SJSA1 (cell line): ENCODE results near the gene HOXC10. TPM values are rescaled to one million over a fixed set of nuclear protein-coding genes. Genes with fewer than 3 reads are reported as not detected.

Source experiments
- DNase-seq, 2 experiments: peaks; one replicate each; pipeline ENCODE4 v3.0.0-alpha.2; 2015 to 2020; ENCODE audit warnings: low spot score in 2 of 2, low read depth in 1 of 2
- H3K27ac ChIP-seq: fragments of 250-450 bp; sonication (Bioruptor Pico); 2 replicates; pipeline ENCODE4 v1.5.1; 2020; ENCODE audit warnings: mild to moderate bottlenecking, moderate library complexity
- H3K27me3 ChIP-seq: fragments of 250-450 bp; sonication (Bioruptor Pico); replicated peaks from 2 replicates; pipeline ENCODE4 v1.5.1; 2020; ENCODE audit warnings: mild to moderate bottlenecking, moderate library complexity
- H3K36me3 ChIP-seq: fragments of 250-450 bp; sonication (Bioruptor Pico); 2 replicates; pipeline ENCODE4 v1.5.1; 2020; ENCODE audit warnings: mild to moderate bottlenecking
- H3K4me1 ChIP-seq: fragments of 250-450 bp; sonication (Bioruptor Pico); replicated peaks from 2 replicates; pipeline ENCODE4 v1.6.1; 2021; ENCODE audit warnings: mild to moderate bottlenecking
- H3K4me3 ChIP-seq: fragments of 250-450 bp; sonication (Bioruptor Pico); 2 replicates; pipeline ENCODE4 v1.5.1; 2020; ENCODE audit warnings: mild to moderate bottlenecking
- H3K9me3 ChIP-seq: fragments of 250-450 bp; sonication (Bioruptor Pico); replicated peaks from 2 replicates; pipeline ENCODE4 v1.5.1; 2020; ENCODE audit warnings: mild to moderate bottlenecking
- total RNA-seq: library from RNA; depleted of rRNA; stranded (reverse); fragments of >200 nt; shearing (Covaris generic); gene quantifications from 2 replicates; pipeline ENCODE4 v1.2.3, GENCODE V29; 2014

HOXC10 gene
- total RNA-seq, 1 experiment from 2014 or later: 7.5 TPM

GRCh38 chr12:53944907-53945847, 39.8 kb upstream of the HOXC10 start:
- no peaks in the 10 kb centered on the region for H3K9me3 ChIP-seq
- no peak for DNase-seq
- peaks cover 37% of the 10 kb centered on the region for H3K4me1 ChIP-seq
- peaks cover 15% of the 10 kb centered on the region for H3K36me3 ChIP-seq
- H3K27me3 ChIP-seq: no peaks in the 10 kb centered on the region
- H3K27ac ChIP-seq: no peak overlapping the region
- no peak overlapping the region for H3K4me3 ChIP-seq

- Histone ChIP-seq H3K27ac (no peak overlapping the region), H3K36me3 (peaks cover 15% of the 10 kb centered on the region), H3K9me3 (no peaks in the 10 kb centered on the region), H3K4me3 (no peak overlapping the region), H3K4me1 (peaks cover 20% of the 10 kb centered on the region), H3K27me3 (no peaks in the 10 kb centered on the region)
- no peak for DNase-seq
These were observed 37.2 kb upstream of the HOXC10 start for GRCh38 chr12:53947743-53948142.

- Histone ChIP-seq H3K27ac (no peak overlapping the region), H3K9me3 (no peaks in the 10 kb centered on the region), H3K4me3 (no peak overlapping the region), H3K4me1 (peaks cover 20% of the 10 kb centered on the region), H3K27me3 (no peaks in the 10 kb centered on the region), H3K36me3 (peaks cover 11% of the 10 kb centered on the region)
- peak; percentile 53 to 69 for DNase-seq
These were observed 36.0 kb upstream of the HOXC10 start for GRCh38 chr12:53948650-53949593.

DNA sequence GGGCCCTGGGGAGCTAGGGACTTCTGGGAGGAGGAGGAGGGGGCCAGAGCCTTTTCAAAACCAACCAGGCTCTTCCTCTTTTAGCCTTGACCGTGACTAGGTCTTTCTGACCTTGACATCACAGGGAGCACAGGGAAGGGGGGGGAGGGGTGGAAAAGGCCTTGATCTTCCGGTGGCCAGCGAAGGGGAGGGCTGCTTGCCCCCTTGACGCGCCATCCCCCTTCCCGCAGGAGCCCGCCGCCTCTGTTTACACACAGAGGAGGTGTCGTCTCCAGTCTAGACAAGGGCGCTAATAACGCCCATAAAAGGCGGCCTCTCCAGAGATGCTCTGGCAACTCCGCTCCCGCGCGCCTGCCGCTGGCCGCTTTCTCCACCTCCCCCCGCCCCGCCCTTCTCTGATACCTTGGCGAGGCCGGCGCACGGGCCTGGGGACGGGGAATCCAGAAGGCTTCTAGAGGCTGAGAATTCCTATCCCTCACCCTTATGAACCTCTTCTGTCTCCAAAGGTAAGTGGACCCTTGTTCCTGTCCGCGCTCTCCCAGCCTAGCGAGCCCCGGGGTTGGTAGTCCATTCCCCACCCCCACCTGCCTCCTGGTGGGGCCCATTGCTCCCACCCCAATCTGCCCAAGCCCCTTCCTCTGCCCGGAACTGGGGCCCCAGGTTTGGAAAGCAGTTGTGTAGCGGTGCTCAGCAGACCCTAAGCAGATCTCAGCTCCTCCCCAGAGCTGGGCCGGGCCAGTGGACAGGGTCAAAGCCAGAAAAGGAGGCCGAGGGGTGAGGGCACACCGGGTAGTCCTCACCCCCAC, 35.1 kb upstream of the HOXC10 start:
- peak in 1 of 2 experiments; percentile 41 for DNase-seq
- Histone ChIP-seq H3K4me3 (no peak overlapping the region), H3K4me1 (peaks cover 23% of the 10 kb centered on the region), H3K36me3 (peaks cover 12% of the 10 kb centered on the region), H3K27ac (no peak overlapping the region), H3K9me3 (no peaks in the 10 kb centered on the region), H3K27me3 (no peaks in the 10 kb centered on the region)

- DNase-seq: no peak
- Histone ChIP-seq H3K4me3 (no peak overlapping the region), H3K4me1 (peaks cover 28% of the 10 kb centered on the region), H3K9me3 (no peaks in the 10 kb centered on the region; the same call in 1 of the 2 replicates), H3K36me3 (peaks cover 14% of the 10 kb centered on the region), H3K27ac (no peak overlapping the region), H3K27me3 (no peaks in the 10 kb centered on the region)
These were observed 34.5 kb upstream of the HOXC10 start for GRCh38 chr12:53950437-53950773.

DNA sequence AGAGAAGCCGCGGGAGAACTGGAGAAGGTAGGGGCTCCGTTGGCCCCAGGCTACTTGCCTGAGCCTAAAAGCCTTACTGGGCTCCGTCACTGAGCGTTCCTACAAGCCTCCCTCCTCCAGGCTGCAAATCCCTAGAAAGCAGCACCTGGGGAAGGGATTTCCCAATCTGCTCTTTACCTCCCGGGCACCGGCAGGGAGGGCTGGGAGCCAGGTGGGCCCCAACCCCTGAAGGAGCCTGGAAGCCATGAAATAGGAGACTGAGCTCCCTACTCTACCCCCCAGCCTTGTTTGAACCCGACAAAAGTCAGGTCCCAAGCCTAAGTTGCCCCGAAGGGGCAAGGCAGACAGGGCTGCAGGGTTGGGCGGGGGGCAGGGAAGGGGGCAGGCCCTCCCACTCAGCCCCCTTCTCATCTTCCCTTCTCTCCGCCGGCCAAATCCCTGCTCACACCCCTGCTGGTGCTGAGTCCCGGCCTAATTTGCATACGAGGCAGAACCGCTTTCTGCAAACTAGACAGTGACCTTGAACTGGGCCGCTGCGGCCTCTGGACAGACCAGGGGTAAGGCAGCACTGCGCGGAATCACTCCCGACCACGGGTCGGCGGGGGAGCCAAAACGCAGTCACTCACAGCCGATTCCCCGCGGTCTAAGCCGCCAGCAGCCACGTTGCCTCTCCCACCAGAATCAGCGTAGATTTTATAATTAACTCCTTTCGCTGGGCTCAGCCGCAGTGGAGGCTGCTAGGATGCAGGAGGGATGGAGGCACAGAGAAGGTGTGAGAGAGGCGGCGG, 34.0 kb upstream of the HOXC10 start:
- no peak overlapping the region for H3K4me3 ChIP-seq
- H3K9me3 ChIP-seq: no peaks in the 10 kb centered on the region; the same call in 1 of the 2 replicates
- no peak overlapping the region for H3K27ac ChIP-seq
- no peaks in the 10 kb centered on the region for H3K27me3 ChIP-seq
- peak in 1 of 2 experiments; percentile 39 for DNase-seq
- H3K4me1 ChIP-seq: peaks cover 33% of the 10 kb centered on the region
- H3K36me3 ChIP-seq: peaks cover 8% of the 10 kb centered on the region

DNA sequence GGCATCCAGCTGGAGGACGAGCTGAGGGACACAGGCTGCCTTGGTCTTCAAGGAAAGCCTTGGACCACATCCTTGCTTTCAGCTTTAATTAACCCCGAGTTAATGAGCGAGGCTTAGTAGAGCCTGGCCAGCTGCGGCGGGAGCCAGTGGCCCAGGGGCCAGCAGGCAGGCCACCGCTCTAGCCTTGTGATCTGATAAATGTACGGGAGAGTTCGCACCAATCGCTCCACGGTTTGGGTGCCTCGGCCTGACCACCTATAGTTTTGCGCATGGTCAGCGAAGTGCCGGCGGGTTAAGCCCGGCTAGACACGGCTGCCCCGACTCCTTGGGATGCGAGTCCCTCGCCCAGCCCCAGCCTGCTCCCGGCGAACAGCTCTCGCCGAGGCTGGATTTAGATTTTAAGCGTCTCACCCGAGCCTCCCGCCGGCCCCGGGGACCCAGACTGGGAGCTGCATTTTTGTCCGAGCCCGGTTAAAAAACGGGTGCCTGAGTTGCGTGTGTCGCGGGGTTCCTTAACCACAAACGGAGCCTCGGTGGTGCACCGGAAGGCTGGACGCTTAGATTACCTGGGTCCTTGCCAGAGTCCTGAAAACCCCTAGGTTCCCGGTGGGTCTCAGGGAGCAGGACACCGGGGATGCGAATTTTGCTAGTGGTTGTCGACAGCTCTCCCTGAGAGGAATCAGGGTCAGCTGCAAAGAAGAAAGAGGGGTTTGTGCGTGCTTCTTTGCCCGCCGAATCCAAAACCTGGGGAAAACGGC, 33.2 kb upstream of the HOXC10 start:
- no peaks in the 10 kb centered on the region; the same call in 1 of the 2 replicates for H3K9me3 ChIP-seq
- H3K36me3 ChIP-seq: peaks cover 8% of the 10 kb centered on the region

DNA sequence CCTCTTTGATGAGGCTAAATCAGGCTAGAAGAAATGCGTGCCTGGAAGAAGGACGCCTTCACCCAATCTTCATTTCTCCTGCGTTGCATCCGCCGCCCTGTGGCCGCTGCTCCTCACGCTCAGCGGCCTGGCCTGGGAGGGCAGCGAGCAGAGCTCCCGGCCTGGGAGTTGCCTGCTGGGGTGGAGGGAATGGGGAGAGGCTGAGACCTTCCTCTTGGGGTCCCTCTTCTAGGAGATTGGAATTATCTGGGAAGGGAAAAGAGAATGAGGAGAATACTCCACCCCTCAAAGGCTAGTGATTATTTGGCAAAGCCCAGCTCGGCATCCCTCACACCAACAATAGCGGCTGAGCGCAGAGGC, 32.6 kb upstream of the HOXC10 start:
- DNase-seq: peak in 1 of 2 experiments; percentile 34
- Histone ChIP-seq H3K36me3 (peaks cover 9% of the 10 kb centered on the region), H3K27me3 (no peaks in the 10 kb centered on the region), H3K4me1 (peaks cover 38% of the 10 kb centered on the region), H3K27ac (no peak overlapping the region), H3K9me3 (no peaks in the 10 kb centered on the region; the same call in 1 of the 2 replicates), H3K4me3 (no peak overlapping the region)

More for the DNA sequence above, 33.2 kb upstream of the HOXC10 start:
- Histone ChIP-seq H3K27me3 (no peaks in the 10 kb centered on the region), H3K4me1 (peaks cover 38% of the 10 kb centered on the region), H3K4me3 (no peak overlapping the region), H3K27ac (no peak overlapping the region)
- peak in 1 of 2 experiments; percentile 39 for DNase-seq

DNA sequence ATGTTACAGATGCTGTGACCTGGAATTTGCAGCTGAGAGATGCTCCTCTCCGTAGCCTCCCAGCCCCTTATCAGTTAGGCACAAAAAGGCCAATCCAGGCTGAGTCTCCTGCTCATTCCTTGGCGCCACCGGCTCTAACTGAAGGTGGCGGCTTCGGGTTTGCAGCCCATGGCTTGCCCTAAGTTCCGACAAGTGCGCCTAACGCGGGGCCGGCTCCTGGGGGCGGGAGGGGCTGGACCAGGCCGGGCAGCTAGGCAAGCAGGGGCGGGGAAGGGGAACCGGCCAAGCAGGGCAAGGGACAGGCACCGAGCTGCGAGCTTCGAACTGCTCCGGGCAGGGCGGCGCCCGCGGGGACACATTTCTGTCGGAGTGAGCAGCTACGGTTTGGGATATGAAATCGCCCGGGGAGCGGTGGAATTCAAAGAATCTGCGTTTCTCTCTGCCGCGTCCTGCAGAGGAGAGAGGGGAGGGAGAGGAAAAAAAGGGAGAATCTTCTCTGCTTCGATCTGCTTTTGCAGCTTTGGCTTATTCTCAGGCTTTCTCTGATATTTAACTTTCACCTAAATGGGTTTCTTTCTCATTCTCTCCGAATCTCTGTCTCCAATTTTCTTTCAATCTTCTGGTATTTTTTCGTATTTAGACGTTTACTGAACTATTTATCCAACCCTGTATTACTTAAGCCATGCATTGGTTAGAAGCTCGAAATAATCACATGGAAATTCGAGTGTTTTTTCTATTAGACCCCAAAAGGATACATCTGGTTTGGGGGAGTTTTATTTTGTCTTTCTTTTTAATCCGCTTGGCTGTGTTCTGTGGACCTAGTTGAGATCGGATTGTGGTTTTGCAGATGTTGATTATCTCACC, 31.8 kb upstream of the HOXC10 start:
- Histone ChIP-seq H3K9me3 (no peaks in the 10 kb centered on the region; the same call in 1 of the 2 replicates), H3K27me3 (no peaks in the 10 kb centered on the region), H3K4me3 (no peak overlapping the region), H3K36me3 (peaks cover 9% of the 10 kb centered on the region), H3K27ac (no peak overlapping the region), H3K4me1 (peaks cover 35% of the 10 kb centered on the region)
- peak in 1 of 2 experiments; percentile 39 for DNase-seq

- DNase-seq: no peak
- H3K27ac ChIP-seq: no peak overlapping the region
- no peaks in the 10 kb centered on the region; the same call in 1 of the 2 replicates for H3K9me3 ChIP-seq
- peaks cover 26% of the 10 kb centered on the region for H3K4me1 ChIP-seq
- H3K36me3 ChIP-seq: peaks cover 9% of the 10 kb centered on the region
- no peaks in the 10 kb centered on the region for H3K27me3 ChIP-seq
- peak overlapping the region; percentile 86 for H3K4me3 ChIP-seq
These were observed 30.9 kb upstream of the HOXC10 start for GRCh38 chr12:53953831-53954693.

DNA sequence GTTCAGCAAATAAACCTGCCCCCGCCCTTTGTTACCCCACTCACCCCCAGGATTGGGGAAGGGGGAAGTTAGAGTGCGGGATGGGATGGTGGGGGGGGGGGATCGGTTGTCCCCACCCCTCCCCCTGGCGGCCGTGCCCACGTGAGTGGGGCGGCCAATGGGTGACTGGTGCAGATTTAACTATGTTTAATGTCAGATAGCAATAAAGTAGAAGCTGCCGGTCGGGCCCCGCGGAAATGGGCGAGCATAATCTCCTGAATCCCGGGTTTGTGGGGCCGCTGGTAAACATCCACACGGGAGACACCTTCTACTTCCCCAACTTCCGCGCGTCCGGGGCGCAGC, 30.3 kb upstream of the HOXC10 start, which contains the start of gene HOXC12:
HOXC12 (plus strand) TSS at position 210 of the 342 bp plus-strand sequence; CDS start at position 237, 27 bp downstream.
- Histone ChIP-seq H3K4me1 (peaks cover 20% of the 10 kb centered on the region), H3K36me3 (peaks cover 9% of the 10 kb centered on the region), H3K27ac (peak within 1 kb of the TSS; percentile 48), H3K27me3 (no peaks in the 10 kb centered on the region), H3K9me3 (no peaks in the 10 kb centered on the region; the same call in 1 of the 2 replicates), H3K4me3 (peak within 1 kb of the TSS; percentile 86)
- peak in 1 of 2 experiments; percentile 65 for DNase-seq
